Tibial artery (tissue), 4 donors: ENCODE measurements around the gene ZDHHC20.

Experiments used
- DNase-seq, 2 donors: peaks; one replicate each; pipeline ENCODE4 v3.0.0-alpha.2; 2019
- H3K27ac ChIP-seq, 2 donors: fragments of 200-600 bp; sonication (generic) in 1 of 2; 1 replicate in 1 of 2; 2 replicates in 1 of 2; pipeline ENCODE4 v1.5.1; 2018 to 2019; ENCODE audit warnings: mild to moderate bottlenecking in 1 of 2
- H3K27me3 ChIP-seq, 2 donors: fragments of 200-600 bp; sonication (generic) in 1 of 2; one replicate each; pipeline versions ENCODE4 v1.5.1 to v1.6.0; 2016 to 2019
- H3K36me3 ChIP-seq, 3 donors: fragments of 200-600 bp; sonication (generic) in 2 of 3; one replicate each; pipeline ENCODE4 v1.5.1; 2016 to 2019; ENCODE audit warnings: mild to moderate bottlenecking in 2 of 3
- H3K4me1 ChIP-seq, 4 donors: fragments of 200-600 bp; sonication (generic) in 2 of 4; 1 replicate in 3 of 4; 2 replicates in 1 of 4; pipeline ENCODE4 v1.5.1; 2016 to 2019
- H3K4me3 ChIP-seq, 2 donors: fragments of 200-600 bp; sonication (generic) in 1 of 2; 1 replicate in 1 of 2; 2 replicates in 1 of 2; pipeline ENCODE4 v1.5.1; 2018 to 2019; ENCODE audit warnings: mild to moderate bottlenecking in 2 of 2
- H3K9me3 ChIP-seq, 3 donors: fragments of 200-600 bp; sonication (generic) in 1 of 3; one replicate each; pipeline ENCODE4 v1.5.1; 2016 to 2019
- CTCF ChIP-seq, 2 experiments: fragments of 200-600 bp in 1 of 2; fragments of 450-650 bp in 1 of 2; IDR thresholded peaks; one replicate each; pipeline ENCODE4 v1.5.1; 2017 to 2019; ENCODE audit warnings: antibody characterized with exemption in 2 of 2, mild to moderate bottlenecking in 1 of 2, moderate library complexity in 1 of 2
- intact Hi-C: fragments of 100-400 bp; cut with DNase I; formaldehyde crosslinking; loops from one replicate; pipeline ENCODE4 v1.15.0; 2023; ENCODE audit warnings: low total_unique reads

Gene ZDHHC20

GRCh38 chr13:21322988-21323387 lies 136.1 kb downstream of the ZDHHC20 start:
- intact Hi-C loops: no loop called here

More at GRCh38 chr13:21322988-21323387, 136.1 kb downstream of the ZDHHC20 start:
- no peak overlapping the region for H3K4me3 ChIP-seq
- no peak for DNase-seq
- H3K9me3 ChIP-seq: peaks cover 0 to 8% (median 0%) of the 10 kb centered on the region in 3 donors
- peaks cover 0 to 11% (median 0%) of the 10 kb centered on the region in 4 donors for H3K4me1 ChIP-seq
- no peak for TF ChIP-seq CTCF (IDR thresholded peaks at IDR 0.05)
- peaks cover 0 to 3% (median 3%) of the 10 kb centered on the region in 3 donors for H3K36me3 ChIP-seq
- no peaks in the 10 kb centered on the region for H3K27me3 ChIP-seq
- H3K27ac ChIP-seq: no peak overlapping the region
